ENCODE results near the gene SLC26A9.

SLC26A9 gene

GRCh38 chr1:205948039-205948438 is 4.8 kb upstream of the SLC26A9 start:
- H3K27me3 ChIP-seq (ENCODE audit: control insufficient read depth, insufficient read depth, low read length): no peaks in the 10 kb centered on the region; the same call in 1 of the 2 replicates
- no peak overlapping the region for H3K9ac ChIP-seq (ENCODE audit: low read length)
- no peaks in the 10 kb centered on the region for H3K9me3 ChIP-seq (ENCODE audit: control insufficient read depth, insufficient read depth, low read depth, low read length)
- H3K27ac ChIP-seq (ENCODE audit: low read depth, low read length): no peak overlapping the region
- H3K4me1 ChIP-seq (ENCODE audit: control insufficient read depth, insufficient read depth, low read length): peaks cover 2% of the 10 kb centered on the region
- no peak overlapping the region for H3K4me3 ChIP-seq (ENCODE audit: low read depth, low read length)
- no peaks in the 10 kb centered on the region for H3K36me3 ChIP-seq (ENCODE audit: control insufficient read depth, insufficient read depth, low read length)

GRCh38 chr1:205947024-205947423 is 3.8 kb upstream of the SLC26A9 start:
- Histone ChIP-seq H3K36me3 (ENCODE audit: control insufficient read depth, insufficient read depth, low read length) (no peaks in the 10 kb centered on the region), H3K9me3 (ENCODE audit: control insufficient read depth, insufficient read depth, low read depth, low read length) (no peaks in the 10 kb centered on the region), H3K4me1 (ENCODE audit: control insufficient read depth, insufficient read depth, low read length) (peaks cover 7% of the 10 kb centered on the region; the same call in 1 of the 2 replicates), H3K27ac (ENCODE audit: low read depth, low read length) (no peak overlapping the region), H3K4me3 (ENCODE audit: low read depth, low read length) (no peak overlapping the region), H3K27me3 (ENCODE audit: control insufficient read depth, insufficient read depth, low read length) (no peaks in the 10 kb centered on the region; the same call in 1 of the 2 replicates), H3K9ac (ENCODE audit: low read length) (no peak overlapping the region)

GRCh38 chr1:205945069-205945468 is 1.8 kb upstream of the SLC26A9 start:
- Histone ChIP-seq H3K4me1 (ENCODE audit: control insufficient read depth, insufficient read depth, low read length) (peaks cover 20% of the 10 kb centered on the region), H3K27ac (ENCODE audit: low read depth, low read length) (no peak overlapping the region), H3K27me3 (ENCODE audit: control insufficient read depth, insufficient read depth, low read length) (no peaks in the 10 kb centered on the region; the same call in 1 of the 2 replicates), H3K4me3 (ENCODE audit: low read depth, low read length) (no peak overlapping the region), H3K36me3 (ENCODE audit: control insufficient read depth, insufficient read depth, low read length) (no peaks in the 10 kb centered on the region), H3K9me3 (ENCODE audit: control insufficient read depth, insufficient read depth, low read depth, low read length) (no peaks in the 10 kb centered on the region), H3K9ac (ENCODE audit: low read length) (no peak overlapping the region)

- H3K36me3 ChIP-seq (ENCODE audit: control insufficient read depth, insufficient read depth, low read length): no peaks in the 10 kb centered on the region
- H3K27ac ChIP-seq (ENCODE audit: low read depth, low read length): no peak overlapping the region
- H3K9ac ChIP-seq (ENCODE audit: low read length): no peak overlapping the region
- no peak overlapping the region for H3K4me3 ChIP-seq (ENCODE audit: low read depth, low read length)
- H3K27me3 ChIP-seq (ENCODE audit: control insufficient read depth, insufficient read depth, low read length): no peaks in the 10 kb centered on the region; the same call in 1 of the 2 replicates
- H3K4me1 ChIP-seq (ENCODE audit: control insufficient read depth, insufficient read depth, low read length): peaks cover 25% of the 10 kb centered on the region
- H3K9me3 ChIP-seq (ENCODE audit: control insufficient read depth, insufficient read depth, low read depth, low read length): no peaks in the 10 kb centered on the region
Measured at GRCh38 chr1:205944525-205944924, 1.3 kb upstream of the SLC26A9 start.

GRCh38 chr1:205942631-205943159 is 561 bp downstream of the SLC26A9 start:
- Histone ChIP-seq H3K9me3 (ENCODE audit: control insufficient read depth, insufficient read depth, low read depth, low read length) (no peaks in the 10 kb centered on the region), H3K4me3 (ENCODE audit: low read depth, low read length) (no peak overlapping the region), H3K36me3 (ENCODE audit: control insufficient read depth, insufficient read depth, low read length) (no peaks in the 10 kb centered on the region), H3K9ac (ENCODE audit: low read length) (no peak overlapping the region), H3K27me3 (ENCODE audit: control insufficient read depth, insufficient read depth, low read length) (no peaks in the 10 kb centered on the region; the same call in 1 of the 2 replicates), H3K4me1 (ENCODE audit: control insufficient read depth, insufficient read depth, low read length) (peaks cover 31% of the 10 kb centered on the region), H3K27ac (ENCODE audit: low read depth, low read length) (no peak overlapping the region)

GRCh38 chr1:205940710-205941109 is 2.5 kb downstream of the SLC26A9 start:
- H3K27ac ChIP-seq (ENCODE audit: low read depth, low read length): no peak overlapping the region
- H3K9me3 ChIP-seq (ENCODE audit: control insufficient read depth, insufficient read depth, low read depth, low read length): no peaks in the 10 kb centered on the region
- no peak overlapping the region for H3K9ac ChIP-seq (ENCODE audit: low read length)

GRCh38 chr1:205939690-205940330 is 3.4 kb downstream of the SLC26A9 start:
- Histone ChIP-seq H3K4me1 (ENCODE audit: control insufficient read depth, insufficient read depth, low read length) (peaks cover 31% of the 10 kb centered on the region), H3K4me3 (ENCODE audit: low read depth, low read length) (no peak overlapping the region), H3K36me3 (ENCODE audit: control insufficient read depth, insufficient read depth, low read length) (no peaks in the 10 kb centered on the region), H3K27me3 (ENCODE audit: control insufficient read depth, insufficient read depth, low read length) (no peaks in the 10 kb centered on the region), H3K9me3 (ENCODE audit: control insufficient read depth, insufficient read depth, low read depth, low read length) (no peaks in the 10 kb centered on the region), H3K27ac (ENCODE audit: low read depth, low read length) (no peak overlapping the region), H3K9ac (ENCODE audit: low read length) (no peak overlapping the region)

More at GRCh38 chr1:205940710-205941109, 2.5 kb downstream of the SLC26A9 start:
- Histone ChIP-seq H3K36me3 (ENCODE audit: control insufficient read depth, insufficient read depth, low read length) (no peaks in the 10 kb centered on the region), H3K4me1 (ENCODE audit: control insufficient read depth, insufficient read depth, low read length) (peaks cover 31% of the 10 kb centered on the region), H3K27me3 (ENCODE audit: control insufficient read depth, insufficient read depth, low read length) (no peaks in the 10 kb centered on the region; the same call in 1 of the 2 replicates), H3K4me3 (ENCODE audit: low read depth, low read length) (no peak overlapping the region)

GRCh38 chr1:205938682-205939081 is 4.6 kb downstream of the SLC26A9 start:
- H3K4me3 ChIP-seq (ENCODE audit: low read depth, low read length): no peak overlapping the region
- H3K27me3 ChIP-seq (ENCODE audit: control insufficient read depth, insufficient read depth, low read length): no peaks in the 10 kb centered on the region
- no peaks in the 10 kb centered on the region for H3K36me3 ChIP-seq (ENCODE audit: control insufficient read depth, insufficient read depth, low read length)
- H3K4me1 ChIP-seq (ENCODE audit: control insufficient read depth, insufficient read depth, low read length): peaks cover 37% of the 10 kb centered on the region
- no peaks in the 10 kb centered on the region for H3K9me3 ChIP-seq (ENCODE audit: control insufficient read depth, insufficient read depth, low read depth, low read length)
- no peak overlapping the region for H3K9ac ChIP-seq (ENCODE audit: low read length)
- no peak overlapping the region for H3K27ac ChIP-seq (ENCODE audit: low read depth, low read length)

GRCh38 chr1:205936846-205937586 is 6.2 kb downstream of the SLC26A9 start:
- Histone ChIP-seq H3K27ac (ENCODE audit: low read depth, low read length) (no peak overlapping the region), H3K4me3 (ENCODE audit: low read depth, low read length) (no peak overlapping the region), H3K36me3 (ENCODE audit: control insufficient read depth, insufficient read depth, low read length) (no peaks in the 10 kb centered on the region), H3K9me3 (ENCODE audit: control insufficient read depth, insufficient read depth, low read depth, low read length) (no peaks in the 10 kb centered on the region), H3K9ac (ENCODE audit: low read length) (no peak overlapping the region), H3K4me1 (ENCODE audit: control insufficient read depth, insufficient read depth, low read length) (peaks cover 40% of the 10 kb centered on the region), H3K27me3 (ENCODE audit: control insufficient read depth, insufficient read depth, low read length) (no peaks in the 10 kb centered on the region)

- peaks cover 37% of the 10 kb centered on the region for H3K4me1 ChIP-seq (ENCODE audit: control insufficient read depth, insufficient read depth, low read length)
- H3K27ac ChIP-seq (ENCODE audit: low read depth, low read length): no peak overlapping the region
- no peak overlapping the region for H3K4me3 ChIP-seq (ENCODE audit: low read depth, low read length)
- H3K9me3 ChIP-seq (ENCODE audit: control insufficient read depth, insufficient read depth, low read depth, low read length): no peaks in the 10 kb centered on the region
- no peak overlapping the region for H3K9ac ChIP-seq (ENCODE audit: low read length)
- no peaks in the 10 kb centered on the region for H3K36me3 ChIP-seq (ENCODE audit: control insufficient read depth, insufficient read depth, low read length)
- no peaks in the 10 kb centered on the region for H3K27me3 ChIP-seq (ENCODE audit: control insufficient read depth, insufficient read depth, low read length)
Measured at GRCh38 chr1:205936311-205936710, 6.9 kb downstream of the SLC26A9 start.

GRCh38 chr1:205935869-205936268 is 7.4 kb downstream of the SLC26A9 start:
- Histone ChIP-seq H3K9ac (ENCODE audit: low read length) (no peak overlapping the region), H3K4me1 (ENCODE audit: control insufficient read depth, insufficient read depth, low read length) (peaks cover 35% of the 10 kb centered on the region), H3K9me3 (ENCODE audit: control insufficient read depth, insufficient read depth, low read depth, low read length) (no peaks in the 10 kb centered on the region), H3K27me3 (ENCODE audit: control insufficient read depth, insufficient read depth, low read length) (no peaks in the 10 kb centered on the region), H3K4me3 (ENCODE audit: low read depth, low read length) (no peak overlapping the region), H3K27ac (ENCODE audit: low read depth, low read length) (no peak overlapping the region), H3K36me3 (ENCODE audit: control insufficient read depth, insufficient read depth, low read length) (no peaks in the 10 kb centered on the region)
